HG03175 (cell line): ENCODE data around the gene CYP21A2.
"Not testable (repeated sequence)": the region's sequence is repeated elsewhere in the genome, so short reads cannot be mapped to it uniquely, and the experiment has no call there.

ENCODE experiments used
- ATAC-seq: cut with Tn5 transposase; IDR thresholded peaks from one replicate; pipeline ENCODE4 v1.9.1; 2021; ENCODE audit warnings: mild to moderate bottlenecking, moderate library complexity; ENCODE audit not compliant: unreplicated experiment

Gene CYP21A2

GRCh38 chr6:32037598-32038524 is at the start of gene CYP21A2:
Gene CYP21A2 (plus strand): TSS chr6:32038415. CDS start chr6:32038423, 8 bp downstream.
- not testable (repeated sequence) for ATAC-seq

DNA sequence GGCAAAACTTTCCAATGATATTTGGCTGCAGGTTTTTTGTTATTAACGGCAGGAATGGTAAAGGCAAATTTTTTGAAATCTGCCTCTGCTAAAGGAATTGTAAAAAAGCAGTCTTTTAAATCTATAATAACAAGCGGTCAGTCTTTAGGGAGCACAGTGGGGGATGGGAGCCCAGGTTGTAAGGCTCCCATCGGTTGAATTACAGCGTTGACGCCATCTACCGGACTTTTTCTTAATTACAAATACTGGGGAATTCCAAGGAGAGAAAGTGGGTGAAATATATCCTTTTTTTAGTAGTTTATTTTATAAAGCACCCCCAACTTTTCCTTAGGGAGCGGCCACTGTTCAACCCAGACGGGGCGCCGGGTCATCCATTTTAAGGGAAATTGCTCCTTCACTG is 48.9 kb upstream of the CYP21A2 start:
- not testable (repeated sequence) for ATAC-seq

DNA sequence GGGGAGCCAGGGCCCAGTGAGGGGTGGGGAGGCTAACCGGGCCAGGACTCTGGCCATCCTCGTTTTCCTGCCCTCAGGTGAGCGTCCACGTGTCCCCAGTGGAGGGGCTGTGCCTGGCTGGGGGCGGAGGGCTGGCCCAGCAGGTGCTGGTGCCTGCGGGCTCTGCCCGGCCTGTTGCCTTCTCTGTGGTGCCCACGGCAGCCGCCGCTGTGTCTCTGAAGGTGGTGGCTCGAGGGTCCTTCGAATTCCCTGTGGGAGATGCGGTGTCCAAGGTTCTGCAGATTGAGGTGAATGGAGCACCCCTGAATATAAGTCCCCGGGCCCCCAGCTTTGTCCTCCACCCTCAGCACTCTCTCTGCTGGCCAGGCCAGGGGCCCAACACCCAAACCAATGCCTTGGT is 43.8 kb upstream of the CYP21A2 start:
- not testable (repeated sequence) for ATAC-seq

DNA sequence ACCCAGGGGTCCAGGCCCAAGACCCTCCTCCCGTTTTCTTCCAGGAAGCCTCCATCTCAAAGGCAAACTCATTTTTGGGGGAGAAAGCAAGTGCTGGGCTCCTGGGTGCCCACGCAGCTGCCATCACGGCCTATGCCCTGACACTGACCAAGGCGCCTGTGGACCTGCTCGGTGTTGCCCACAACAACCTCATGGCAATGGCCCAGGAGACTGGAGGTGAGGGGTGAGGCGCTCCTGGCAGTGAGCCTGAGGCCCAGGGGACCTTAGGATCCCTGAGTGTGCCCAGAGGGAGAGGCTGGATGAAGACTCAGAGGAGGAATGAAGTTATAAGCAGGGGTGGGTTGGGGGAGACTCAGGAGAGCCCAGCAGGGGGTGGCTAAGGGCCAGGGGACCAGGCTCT is 41.8 kb upstream of the CYP21A2 start:
- ATAC-seq = not testable (repeated sequence)

DNA sequence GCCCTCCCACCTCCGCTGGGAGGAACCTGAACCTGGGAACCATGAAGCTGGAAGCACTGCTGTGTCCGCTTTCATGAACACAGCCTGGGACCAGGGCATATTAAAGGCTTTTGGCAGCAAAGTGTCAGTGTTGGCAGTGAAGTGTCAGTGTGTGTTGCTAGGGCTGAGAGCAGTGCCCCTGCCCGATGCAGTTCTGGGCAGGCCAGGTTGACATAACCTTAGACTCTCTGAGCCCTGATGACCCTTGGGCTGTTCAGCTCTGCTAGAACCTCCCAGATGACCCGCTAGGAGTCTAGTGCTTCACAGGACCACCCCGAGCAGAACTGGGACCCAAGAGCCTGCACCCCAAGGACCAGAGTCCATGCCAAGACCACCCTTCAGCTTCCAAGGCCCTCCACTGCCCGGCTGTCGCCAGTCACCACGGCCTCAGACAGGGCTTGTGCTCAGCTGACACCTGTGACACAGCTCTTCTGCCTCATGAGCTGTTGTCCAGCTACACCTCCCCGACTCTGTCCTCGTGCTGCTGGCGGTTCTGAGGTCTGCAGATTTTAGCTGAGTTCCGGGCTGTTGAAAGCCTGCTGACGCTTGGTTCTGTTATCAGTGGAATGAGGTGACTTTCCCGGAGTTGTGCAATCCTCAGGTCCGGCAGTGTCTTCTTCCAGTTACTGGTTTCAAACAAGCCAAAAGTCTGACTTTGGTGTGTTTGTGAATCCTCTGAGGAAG is 35.5 kb upstream of the CYP21A2 start:
- ATAC-seq = not testable (repeated sequence)

DNA sequence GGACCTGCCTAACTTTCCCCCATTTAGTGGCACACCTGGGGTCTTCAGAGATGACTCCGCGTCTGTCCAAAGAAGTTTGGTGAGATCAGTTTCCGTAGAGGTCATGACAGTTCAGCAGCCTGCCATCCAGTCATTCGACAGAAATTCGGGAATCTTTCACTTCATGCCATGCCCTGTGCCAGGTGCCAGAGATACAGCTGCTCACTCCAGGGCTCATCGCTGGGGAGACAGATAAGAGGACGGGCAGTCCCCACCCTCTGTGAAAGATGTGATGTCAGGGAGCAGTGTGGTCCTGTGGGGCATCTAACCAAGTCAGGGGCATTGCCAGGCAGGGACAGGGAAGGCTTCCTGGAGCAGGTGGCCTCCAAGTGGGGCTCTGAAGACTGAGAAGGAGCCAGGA is 34.9 kb upstream of the CYP21A2 start:
- not testable (repeated sequence) for ATAC-seq

GRCh38 chr6:32004393-32004792 is 33.8 kb upstream of the CYP21A2 start:
- ATAC-seq = not testable (repeated sequence)

DNA sequence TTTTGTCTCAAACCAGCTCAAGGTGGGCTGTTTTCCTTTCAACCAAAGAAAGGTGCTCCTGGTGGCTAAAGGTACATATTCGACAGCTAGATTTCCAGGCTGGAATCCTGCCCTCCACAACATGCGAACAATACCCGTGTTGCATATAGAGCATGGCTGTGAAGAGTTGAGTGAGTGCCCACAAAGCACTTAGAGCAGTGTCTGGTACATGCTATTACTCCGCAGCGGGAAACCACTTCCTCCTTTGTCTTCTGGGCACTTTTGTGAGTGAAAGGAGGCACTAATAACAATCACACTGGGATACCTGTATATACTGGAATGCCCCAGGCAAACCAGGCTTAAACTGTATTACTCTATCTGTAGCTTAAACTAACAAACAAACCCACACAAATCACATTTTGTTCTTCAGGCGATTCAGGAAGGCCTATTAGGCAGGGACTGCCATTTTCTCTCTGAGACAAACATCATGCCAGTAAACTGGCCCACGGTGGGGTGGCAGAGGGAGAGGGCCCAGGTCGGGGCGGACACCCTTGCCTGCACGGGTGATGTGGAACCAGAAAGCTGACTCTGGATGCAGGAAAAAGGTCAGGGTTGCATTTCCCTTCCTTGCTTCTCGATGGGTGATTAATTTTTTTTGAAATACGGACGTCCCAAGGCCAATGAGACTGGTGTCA is 33.2 kb upstream of the CYP21A2 start:
- not testable (repeated sequence) for ATAC-seq

DNA sequence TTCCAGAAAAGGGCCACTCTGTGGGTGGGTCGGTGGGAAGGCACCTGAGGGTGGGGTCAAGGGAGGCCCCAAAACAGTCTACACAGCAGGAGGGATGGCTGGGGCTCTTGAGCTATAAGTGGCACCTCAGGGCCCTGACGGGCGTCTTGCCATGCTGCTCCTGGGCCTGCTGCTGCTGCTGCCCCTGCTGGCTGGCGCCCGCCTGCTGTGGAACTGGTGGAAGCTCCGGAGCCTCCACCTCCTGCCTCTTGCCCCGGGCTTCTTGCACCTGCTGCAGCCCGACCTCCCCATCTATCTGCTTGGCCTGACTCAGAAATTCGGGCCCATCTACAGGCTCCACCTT is 32.7 kb upstream of the CYP21A2 start:
- ATAC-seq = not testable (repeated sequence)

GRCh38 chr6:32005991-32006529 is 32.2 kb upstream of the CYP21A2 start:
- not testable (repeated sequence) for ATAC-seq

DNA sequence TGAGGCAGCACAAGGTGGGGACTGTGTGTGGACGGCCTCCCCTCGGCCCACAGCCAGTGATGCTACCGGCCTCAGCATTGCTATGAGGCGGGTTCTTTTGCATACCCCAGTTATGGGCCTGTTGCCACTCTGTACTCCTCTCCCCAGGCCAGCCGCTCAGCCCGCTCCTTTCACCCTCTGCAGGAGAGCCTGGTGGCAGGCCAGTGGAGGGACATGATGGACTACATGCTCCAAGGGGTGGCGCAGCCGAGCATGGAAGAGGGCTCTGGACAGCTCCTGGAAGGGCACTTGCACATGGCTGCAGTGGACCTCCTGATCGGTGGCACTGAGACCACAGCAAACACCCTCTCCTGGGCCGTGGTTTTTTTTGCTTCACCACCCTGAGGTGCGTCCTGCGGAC is 31.1 kb upstream of the CYP21A2 start:
- ATAC-seq = not testable (repeated sequence)

DNA sequence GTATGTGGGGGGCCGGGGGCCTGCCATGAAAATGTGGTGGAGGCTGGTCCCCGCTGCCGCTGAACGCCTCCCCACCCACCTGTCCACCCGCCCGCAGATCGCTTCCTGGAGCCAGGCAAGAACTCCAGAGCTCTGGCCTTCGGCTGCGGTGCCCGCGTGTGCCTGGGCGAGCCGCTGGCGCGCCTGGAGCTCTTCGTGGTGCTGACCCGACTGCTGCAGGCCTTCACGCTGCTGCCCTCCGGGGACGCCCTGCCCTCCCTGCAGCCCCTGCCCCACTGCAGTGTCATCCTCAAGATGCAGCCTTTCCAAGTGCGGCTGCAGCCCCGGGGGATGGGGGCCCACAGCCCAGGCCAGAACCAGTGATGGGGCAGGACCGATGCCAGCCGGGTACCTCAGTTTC is 30.2 kb upstream of the CYP21A2 start:
- ATAC-seq = not testable (repeated sequence)

DNA sequence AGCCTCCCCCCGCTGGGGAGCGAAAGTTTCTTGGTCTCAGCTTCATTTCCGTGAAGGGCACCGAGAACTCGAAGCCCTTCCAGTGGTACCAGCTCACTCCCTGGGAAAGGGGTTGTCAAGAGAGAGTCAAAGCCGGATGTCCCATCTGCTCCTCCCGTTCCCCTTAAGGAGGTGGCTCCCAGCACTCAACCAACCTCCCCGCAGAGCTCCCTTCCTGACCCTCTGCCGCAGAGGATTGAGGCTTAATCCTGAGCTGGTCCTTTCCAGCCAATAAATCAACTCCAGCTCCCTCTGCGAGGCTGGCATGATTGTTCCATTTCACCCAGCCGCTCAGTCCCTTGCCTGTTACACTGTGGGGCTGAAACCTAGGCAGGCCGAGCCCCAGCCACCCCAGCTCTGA is 29.6 kb upstream of the CYP21A2 start:
- ATAC-seq = not testable (repeated sequence)

DNA sequence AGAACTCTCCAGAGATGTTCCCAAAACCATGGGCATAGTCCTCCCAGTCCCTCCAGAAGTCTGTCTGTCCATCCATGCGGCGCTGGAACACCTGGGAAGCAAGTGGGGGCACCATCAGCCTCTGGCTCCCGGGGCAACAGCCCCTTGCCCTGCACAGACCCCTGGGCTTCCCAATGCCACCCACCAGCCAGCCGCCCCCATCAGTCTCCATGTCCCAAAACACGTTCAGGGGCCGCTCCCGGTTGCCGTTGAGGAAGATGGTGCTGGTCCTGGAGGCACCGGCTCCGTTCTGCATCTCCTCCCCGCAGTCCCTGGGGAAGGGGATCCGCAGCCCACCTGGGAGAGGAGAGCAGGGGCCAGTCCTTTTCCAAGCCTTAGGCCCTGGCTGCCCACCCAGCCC is 28.7 kb upstream of the CYP21A2 start:
- not testable (repeated sequence) for ATAC-seq

DNA sequence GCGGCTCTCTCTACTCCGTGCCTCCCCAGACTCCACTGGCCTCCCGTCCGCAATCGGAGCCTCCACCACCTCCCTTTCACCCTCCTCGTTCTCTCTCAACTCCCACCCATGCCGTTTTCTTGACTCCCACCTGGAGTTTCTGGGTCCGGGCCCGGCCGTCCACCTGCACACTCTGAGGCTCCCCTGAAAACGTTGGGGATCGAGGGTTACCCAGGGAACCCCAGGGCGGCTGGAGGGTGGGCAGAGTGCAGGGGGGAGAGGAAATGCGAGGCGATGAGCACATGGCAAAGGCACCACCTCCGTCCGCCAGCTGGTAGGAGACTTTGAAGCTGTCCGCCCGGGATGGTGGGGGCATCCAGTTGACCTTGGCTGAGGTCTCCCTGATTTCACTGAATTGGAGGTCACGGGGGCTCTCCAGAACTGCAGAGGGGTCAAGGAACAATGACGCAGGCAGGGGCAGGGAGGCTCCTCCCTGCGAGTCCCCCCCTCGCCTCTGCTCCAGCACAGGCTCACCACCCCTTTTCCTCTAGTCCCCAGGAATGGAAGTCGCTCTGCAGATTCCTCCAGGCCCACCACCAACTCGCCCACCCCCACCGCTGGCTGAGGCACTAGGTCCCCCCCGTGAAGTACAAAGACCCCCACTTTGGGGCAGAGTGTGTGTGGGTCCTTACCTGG is 27.2 kb upstream of the CYP21A2 start:
- not testable (repeated sequence) for ATAC-seq

DNA sequence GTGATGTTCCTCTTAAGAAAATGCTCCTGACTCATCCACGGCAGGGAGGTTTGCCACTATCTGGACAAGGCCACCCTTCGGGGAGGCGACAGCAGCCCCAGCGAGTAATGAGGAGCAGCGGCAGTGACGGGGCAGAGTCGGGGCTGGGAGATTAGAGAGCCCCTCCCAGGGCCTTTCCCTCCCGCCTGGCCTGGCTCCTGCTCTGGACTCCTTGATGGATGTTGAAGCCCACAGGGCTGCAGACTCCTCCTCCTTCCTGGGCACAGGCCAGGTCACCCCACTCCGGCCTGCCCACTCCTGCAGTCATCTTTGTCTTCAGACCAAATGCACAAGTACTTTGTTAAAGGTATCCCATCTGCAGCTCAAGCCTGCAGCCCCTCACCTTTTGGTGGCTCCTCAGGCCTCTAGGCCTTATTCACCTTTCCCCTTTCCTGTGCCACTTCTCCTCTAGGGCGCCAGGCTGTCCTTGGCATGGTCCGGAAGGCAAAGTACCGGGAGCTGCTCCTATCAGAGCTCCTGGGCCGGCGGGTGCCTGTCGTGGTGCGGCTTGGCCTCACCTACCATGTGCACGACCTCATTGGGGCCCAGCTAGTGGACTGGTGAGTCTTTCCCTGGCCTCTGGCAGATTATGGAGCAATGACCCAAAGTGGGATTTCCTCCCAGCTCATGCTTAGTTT is 25.1 kb upstream of the CYP21A2 start:
- not testable (repeated sequence) for ATAC-seq

- ATAC-seq = not testable (repeated sequence)
Observed at GRCh38 chr6:32013738-32014137, 24.5 kb upstream of the CYP21A2 start.

- ATAC-seq = not testable (repeated sequence)
Observed at GRCh38 chr6:32014547-32014946, 23.7 kb upstream of the CYP21A2 start, which contains the start of gene C4B. Gene C4B (plus strand): TSS chr6:32014795. CDS start chr6:32014846, 51 bp downstream.

- ATAC-seq = not testable (repeated sequence)
Observed at GRCh38 chr6:32022100-32022499, 16.1 kb upstream of the CYP21A2 start.

DNA sequence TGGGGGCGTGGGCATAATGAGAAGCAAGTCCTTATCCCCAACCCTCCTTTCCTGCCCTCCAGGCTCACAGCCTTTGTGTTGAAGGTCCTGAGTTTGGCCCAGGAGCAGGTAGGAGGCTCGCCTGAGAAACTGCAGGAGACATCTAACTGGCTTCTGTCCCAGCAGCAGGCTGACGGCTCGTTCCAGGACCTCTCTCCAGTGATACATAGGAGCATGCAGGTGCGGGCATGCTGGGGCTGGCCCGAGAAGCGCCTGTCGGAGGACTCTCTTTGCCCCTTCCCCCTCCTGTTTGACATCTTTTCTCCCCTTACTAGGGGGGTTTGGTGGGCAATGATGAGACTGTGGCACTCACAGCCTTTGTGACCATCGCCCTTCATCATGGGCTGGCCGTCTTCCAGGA is 9.6 kb upstream of the CYP21A2 start:
- not testable (repeated sequence) for ATAC-seq
